SK-N-SH (cell line): ENCODE data around the gene AFF3. TPM values are rescaled to one million over a fixed set of nuclear protein-coding genes. Genes with fewer than 3 reads are reported as not detected.

Experiments
- CTCF ChIA-PET: fragments of 300-600, 350-600 bp; formaldehyde crosslinking; extraction: SDS; loops from one replicate; lab custom pipeline; 2021; lab: Yijun Ruan, JAX
- POLR2A ChIA-PET: fragments of 350-600 bp; sonication (Branson Sonifier 250); formaldehyde crosslinking; extraction: SDS; loops from one replicate; lab custom pipeline; 2020; ENCODE audit warnings: antibody characterized with exemption, inconsistent platforms; lab: Yijun Ruan, JAX
- DNase-seq: peaks from one replicate; pipeline ENCODE4 v3.0.0; 2012
- H2AFZ ChIP-seq: fragments of 200-600 bp; sonication (generic); 2 replicates; pipeline ENCODE4 v1.8.1; 2016; ENCODE audit warnings: antibody characterized with exemption, mild to moderate bottlenecking, low read depth
- H3F3A ChIP-seq: fragments of 200-600 bp; sonication (generic); replicated peaks from 2 replicates; pipeline ENCODE3; 2016; ENCODE audit warnings: antibody characterized with exemption, mild to moderate bottlenecking; ENCODE audit not compliant: insufficient read depth
- H3K27ac ChIP-seq, 2 experiments: fragments of 200-500 bp in 1 of 2; fragments of 200-600 bp in 1 of 2; sonication (Bioruptor generic) in 1 of 2; sonication (generic), shearing (Covaris generic) in 1 of 2; 2 replicates each; pipeline versions ENCODE4 v1.5.1 to v1.6.1; 2014 to 2016; ENCODE audit warnings: low read depth in 2 of 2, inconsistent platforms in 1 of 2, low read length in 1 of 2, mild to moderate bottlenecking in 1 of 2, mixed read lengths in 1 of 2
- H3K27me3 ChIP-seq: fragments of 200-600 bp; sonication (generic), shearing (Covaris generic); 2 replicates; pipeline ENCODE4 v1.6.1; 2016; ENCODE audit warnings: mixed run types; ENCODE audit not compliant: insufficient read depth
- H3K36me3 ChIP-seq, 2 experiments: fragments of 200-500 bp in 1 of 2; fragments of 200-600 bp in 1 of 2; sonication (Bioruptor generic) in 1 of 2; sonication (generic) in 1 of 2; replicated peaks in 1 of 2; 2 replicates each; pipeline versions ENCODE3 to v1.5.1; 2014 to 2016; ENCODE audit warnings: low read length in 1 of 2, mild to moderate bottlenecking in 1 of 2; ENCODE audit not compliant: insufficient read depth in 2 of 2, control insufficient read depth in 1 of 2
- H3K4me1 ChIP-seq, 2 experiments: fragments of 200-500 bp in 1 of 2; fragments of 200-600 bp in 1 of 2; sonication (Bioruptor generic) in 1 of 2; sonication (generic), shearing (Covaris generic) in 1 of 2; 2 replicates each; pipeline versions ENCODE4 v1.5.1 to v1.6.1; 2014 to 2016; ENCODE audit warnings: low read depth in 1 of 2, low read length in 1 of 2, mixed run types in 1 of 2; ENCODE audit not compliant: insufficient read depth in 2 of 2, control insufficient read depth in 1 of 2
- H3K4me2 ChIP-seq: fragments of 200-600 bp; sonication (generic), shearing (Covaris generic); 2 replicates; pipeline ENCODE4 v1.6.1; 2017; ENCODE audit warnings: mixed run types
- H3K4me3 ChIP-seq, 2 experiments: fragments of 200-500 bp in 1 of 2; fragments of 200-600 bp in 1 of 2; sonication (Bioruptor generic) in 1 of 2; sonication (generic), shearing (Covaris generic) in 1 of 2; 2 replicates each; pipeline versions ENCODE4 v1.5.1 to v1.8.1; 2014 to 2016; ENCODE audit warnings: low read depth in 2 of 2, inconsistent platforms in 1 of 2, low read length in 1 of 2, mild to moderate bottlenecking in 1 of 2, mixed read lengths in 1 of 2, moderate library complexity in 1 of 2
- H3K79me2 ChIP-seq: fragments of 200-600 bp; sonication (generic); 2 replicates; pipeline ENCODE4 v1.8.1; 2017; ENCODE audit warnings: mild to moderate bottlenecking; ENCODE audit not compliant: insufficient read depth
- H3K9ac ChIP-seq: fragments of 200-600 bp; sonication (generic); 2 replicates; pipeline ENCODE4 v1.6.1; 2017; ENCODE audit warnings: mixed run types
- H3K9me2 ChIP-seq: fragments of 200-600 bp; sonication (generic); 2 replicates; pipeline ENCODE4 v1.6.1; 2017; ENCODE audit warnings: mixed run types
- H3K9me3 ChIP-seq: fragments of 200-600 bp; sonication (generic); 2 replicates; pipeline ENCODE4 v1.6.1; 2017; ENCODE audit warnings: mixed run types, mild to moderate bottlenecking, moderate library complexity
- H4K20me1 ChIP-seq: fragments of 200-600 bp; sonication (generic); 2 replicates; pipeline ENCODE4 v1.6.1; 2017; ENCODE audit warnings: mild to moderate bottlenecking, mixed run types; ENCODE audit not compliant: insufficient read depth
- CHD2 ChIP-seq: fragments of 150-350 bp; IDR thresholded peaks from 2 replicates; pipeline ENCODE4 v1.6.1; 2018; ENCODE audit warnings: low read length; ENCODE audit not compliant: partially characterized antibody
- CTCF ChIP-seq: fragments of 200-600 bp; sonication (generic); IDR thresholded peaks from 2 replicates; pipeline ENCODE4 v1.6.1; 2017; ENCODE audit warnings: antibody characterized with exemption, mild to moderate bottlenecking, moderate library complexity
- EP300 ChIP-seq, 2 experiments: IDR thresholded peaks; 2 replicates each; pipeline versions ENCODE4 v1.4.0 to v1.6.1; 2012; ENCODE audit warnings: borderline replicate concordance in 1 of 2, low read depth in 1 of 2, low read length in 1 of 2
- FOSL2 ChIP-seq: IDR thresholded peaks from 2 replicates; pipeline ENCODE4 v1.4.0; 2012; ENCODE audit warnings: low read depth, mild to moderate bottlenecking, moderate library complexity, borderline replicate concordance
- FOXJ3 ChIP-seq: sonication (generic); formaldehyde crosslinking; IDR thresholded peaks from 2 replicates; pipeline ENCODE4 v1.5.1; 2020; ENCODE audit warnings: mild to moderate bottlenecking, missing genetic modification reagents
- GABPA ChIP-seq: IDR thresholded peaks from 2 replicates; pipeline ENCODE4 v1.4.0; 2012; ENCODE audit warnings: low read depth, mild to moderate bottlenecking
- GATA2 ChIP-seq: sonication (generic); formaldehyde crosslinking; IDR thresholded peaks from 2 replicates; pipeline ENCODE4 v1.5.0; 2020; ENCODE audit warnings: mild to moderate bottlenecking, missing genetic modification reagents
- JUND ChIP-seq: IDR thresholded peaks from 2 replicates; pipeline ENCODE4 v1.4.0; 2012
- MAX ChIP-seq: IDR thresholded peaks from 2 replicates; pipeline ENCODE4 v1.4.0; 2012; ENCODE audit warnings: low read depth
- MEF2A ChIP-seq: IDR thresholded peaks from 2 replicates; pipeline ENCODE4 v1.4.0; 2012; ENCODE audit warnings: low read depth, borderline replicate concordance
- NFIC ChIP-seq: IDR thresholded peaks from 2 replicates; pipeline ENCODE4 v1.4.0; 2012; ENCODE audit warnings: borderline replicate concordance
- NRF1 ChIP-seq: IDR thresholded peaks from 2 replicates; pipeline ENCODE4 v1.6.1; 2012; ENCODE audit warnings: low read depth, mild to moderate bottlenecking, low read length
- POLR2AphosphoS5 ChIP-seq: IDR thresholded peaks from 2 replicates; pipeline ENCODE4 v1.6.1; 2012; ENCODE audit warnings: low read depth, low read length
- RAD21 ChIP-seq: IDR thresholded peaks from 2 replicates; pipeline ENCODE4 v1.6.1; 2012; ENCODE audit warnings: mild to moderate bottlenecking, low read length
- RFX5 ChIP-seq: IDR thresholded peaks from 2 replicates; pipeline ENCODE4 v1.6.1; 2012; ENCODE audit warnings: mild to moderate bottlenecking, improper control_type of control experiment, low read length
- RXRA ChIP-seq: IDR thresholded peaks from 2 replicates; pipeline ENCODE4 v1.4.0; 2012; ENCODE audit warnings: low read depth, mild to moderate bottlenecking, borderline replicate concordance
- SIN3A ChIP-seq: IDR thresholded peaks from 2 replicates; pipeline ENCODE4 v1.6.1; 2012; ENCODE audit warnings: low read depth, mild to moderate bottlenecking, low read length, moderate library complexity, borderline replicate concordance
- TAF1 ChIP-seq: IDR thresholded peaks from 2 replicates; pipeline ENCODE4 v1.6.1; 2012; ENCODE audit warnings: low read depth, mild to moderate bottlenecking, low read length, moderate library complexity, borderline replicate concordance
- TCF12 ChIP-seq: IDR thresholded peaks from 2 replicates; pipeline ENCODE4 v1.4.0; 2012
- USF1 ChIP-seq: IDR thresholded peaks from 2 replicates; pipeline ENCODE4 v1.4.0; 2012; ENCODE audit warnings: low read depth, borderline replicate concordance
- WGBS: methylation state at CpG from one replicate; pipeline ENCODE4 v1.1.6; 2017; ENCODE audit warnings: low lambda C conversion rate; 5-methylcytosine and 5-hydroxymethylcytosine counted together
- polyA plus RNA-seq, 3 experiments: library from polyadenylated mRNA; depleted of rRNA; stranded (reverse); fragments of >200 nt; gene quantifications; 2 replicates each; pipeline ENCODE4 v1.2.3, GENCODE V29; 2012

Gene AFF3
- polyA plus RNA-seq, 1 of the 3 experiments (the other 2 are of a cell fraction) = 0.36 TPM

- Histone ChIP-seq H3K4me2 (no peak overlapping the region), H3F3A (no peaks in the 10 kb centered on the region), H3K9me3 (no peaks in the 10 kb centered on the region), H4K20me1 (no peaks in the 10 kb centered on the region), H2AFZ (no peak overlapping the region), H3K27me3 (peaks cover 6% of the 10 kb centered on the region; the same call in 1 of the 2 replicates), H3K36me3 (no peaks in the 10 kb centered on the region), H3K4me1 (no peaks in the 10 kb centered on the region), H3K4me3 (no peak overlapping the region), H3K9ac (no peak overlapping the region), H3K9me2 (no peaks in the 10 kb centered on the region), H3K79me2 (no peaks in the 10 kb centered on the region), H3K27ac (no peak overlapping the region)
- 79% methylated on average over 3 of the region's 3 CpGs for WGBS
- TF ChIP-seq FOSL2 = no peak
- no peak for TF ChIP-seq CHD2
- no peak for TF ChIP-seq NFIC
- TF ChIP-seq RAD21 = no peak
- no peak for TF ChIP-seq MEF2A
- no peak for TF ChIP-seq NRF1
- no peak for TF ChIP-seq POLR2AphosphoS5
- CTCF ChIA-PET = interaction anchor here (0.7 kb wide), 1 partner anchor 10 kb away, joined by 3 read pairs; no protein-coding TSS in a partner anchor
- POLR2A ChIA-PET = no interaction called here
- DNase-seq = no peak
Measured at GRCh38 chr2:99936065-99936464, 206.3 kb downstream of the AFF3 start.

- Histone ChIP-seq H3K27me3 (peaks cover 6% of the 10 kb centered on the region; the same call in 1 of the 2 replicates), H3K9me3 (no peaks in the 10 kb centered on the region), H3K4me3 (no peak overlapping the region), H3K9ac (no peak overlapping the region), H3K27ac (no peak overlapping the region), H3F3A (no peaks in the 10 kb centered on the region), H4K20me1 (no peaks in the 10 kb centered on the region), H3K36me3 (no peaks in the 10 kb centered on the region), H3K9me2 (no peaks in the 10 kb centered on the region), H2AFZ (no peak overlapping the region), H3K4me2 (no peak overlapping the region), H3K4me1 (no peaks in the 10 kb centered on the region), H3K79me2 (no peaks in the 10 kb centered on the region)
- 79% methylated on average over 5 of the region's 5 CpGs for WGBS
- no peak for TF ChIP-seq CHD2
- TF ChIP-seq FOXJ3 (CRISPR knock-in tag) = no peak
- no peak for TF ChIP-seq GATA2 (CRISPR knock-in tag)
- TF ChIP-seq RFX5 = no peak
- TF ChIP-seq TAF1 = no peak
- TF ChIP-seq EP300 (IDR thresholded peaks at IDR 0.05; ENCODE audit: borderline replicate concordance in 1 of 2, low read depth in 1 of 2, low read length in 1 of 2) = no peak
- no peak for TF ChIP-seq NFIC
- CTCF ChIA-PET = interaction anchor here (0.7 to 1.5 kb wide), 2 partner anchors 9 to 10 kb away, joined by 3 to 4 read pairs; no protein-coding TSS in a partner anchor
- POLR2A ChIA-PET = no interaction called here
- DNase-seq = no peak
Measured at GRCh38 chr2:99935662-99936061, 206.7 kb downstream of the AFF3 start.

- DNase-seq = no peak
- Histone ChIP-seq H3K4me3 (no peak overlapping the region), H3K9ac (no peak overlapping the region), H3K4me1 (no peaks in the 10 kb centered on the region), H3K9me3 (no peaks in the 10 kb centered on the region), H4K20me1 (no peaks in the 10 kb centered on the region), H3K27me3 (peaks cover 6% of the 10 kb centered on the region; the same call in 1 of the 2 replicates), H3K36me3 (no peaks in the 10 kb centered on the region), H3K79me2 (no peaks in the 10 kb centered on the region), H3K27ac (no peak overlapping the region), H3K9me2 (no peaks in the 10 kb centered on the region), H3K4me2 (no peak overlapping the region), H2AFZ (no peak overlapping the region), H3F3A (no peaks in the 10 kb centered on the region)
- ChIA-PET POLR2A (no interaction called here), CTCF (interaction anchor here (0.6 to 1.5 kb wide), 2 partner anchors 10 to 65 kb away, joined by 4 read pairs; no protein-coding TSS in a partner anchor)
- WGBS = 44% methylated on average over 4 of the region's 6 CpGs
- TF ChIP-seq GABPA (no peak), CTCF (no peak), TCF12 (no peak), CHD2 (no peak), MAX (no peak), JUND (no peak), SIN3A (no peak), POLR2AphosphoS5 (no peak), TAF1 (no peak), USF1 (no peak), RXRA (no peak)
Measured at GRCh38 chr2:99933894-99934650, 208.3 kb downstream of the AFF3 start.
